Activated CD8-positive, alpha-beta memory T cell treated with anti-CD3 and anti-CD28 coated beads, Interleukin-2, amount 10 ng/mL, durations not matched to agents 7 days and 5 days (primary cell): ENCODE measurements around the gene CLDN14. TPM values are rescaled to one million over a fixed set of nuclear protein-coding genes. Genes with fewer than 3 reads are reported as not detected.

ENCODE experiments used
- ATAC-seq: fragments of 150-1000 bp; cut with Tn5 transposase; one replicate; pipeline ENCODE4 v1.10.0; 2021; ENCODE audit warnings: moderate library complexity
- CTCF ChIA-PET: fragments of 350-600 bp; sonication (Branson Sonifier 250); formaldehyde crosslinking; loops from one replicate; lab custom pipeline; 2021; ENCODE audit warnings: antibody characterized with exemption; lab: Charles Lee
- DNase-seq: peaks from one replicate; pipeline ENCODE4 v3.0.0-alpha.2; 2020
- H3K27ac Mint-ChIP-seq: one replicate; pipeline ENCODE4 v1.8.0; 2021; ENCODE audit warnings: mild to moderate bottlenecking, mixed read lengths
- H3K27me3 Mint-ChIP-seq: one replicate; pipeline ENCODE4 v1.8.0; 2021; ENCODE audit warnings: mixed read lengths
- H3K36me3 Mint-ChIP-seq: one replicate; pipeline ENCODE4 v1.8.0; 2021; ENCODE audit warnings: mild to moderate bottlenecking, mixed read lengths
- H3K4me1 Mint-ChIP-seq: one replicate; pipeline ENCODE4 v1.8.0; 2021; ENCODE audit warnings: mixed read lengths
- H3K4me3 Mint-ChIP-seq: one replicate; pipeline ENCODE4 v1.8.0; 2021; ENCODE audit warnings: mild to moderate bottlenecking, moderate library complexity, mixed read lengths
- H3K9me3 Mint-ChIP-seq: one replicate; pipeline ENCODE4 v1.8.0; 2022; ENCODE audit warnings: low read depth, mixed read lengths
- total RNA-seq, 2 experiments: library from RNA; stranded (reverse); gene quantifications; one replicate each; pipeline ENCODE4 v1.2.3, GENCODE V29; 2021

CLDN14 gene
- total RNA-seq, 2 experiments from 2014 or later, result not detected

DNA sequence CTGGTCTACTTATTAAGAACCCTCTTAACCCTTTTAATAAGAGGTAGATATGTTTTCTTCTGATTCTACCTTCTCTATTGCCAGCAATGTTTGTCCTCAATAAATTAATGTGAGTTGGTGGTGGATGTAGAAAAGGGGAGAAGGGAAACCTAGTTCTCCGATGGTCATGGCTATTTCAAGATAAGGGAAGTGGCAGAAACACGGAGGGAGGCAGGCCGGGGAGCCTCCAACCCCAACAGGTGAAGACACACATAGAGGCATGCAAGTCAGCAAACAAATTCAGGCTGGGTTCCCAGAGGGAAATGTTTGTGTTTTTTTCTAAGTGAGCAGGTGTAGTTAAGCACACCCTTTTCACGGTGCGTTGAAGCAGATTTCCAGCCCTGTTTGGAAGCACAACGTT lies 31.0 kb upstream of the CLDN14 start:
- H3K36me3 Mint-ChIP-seq, result no peaks in the 10 kb centered on the region
- H3K27ac Mint-ChIP-seq, result no peak overlapping the region
- CTCF ChIA-PET, result no interaction called here
- DNase-seq (no peak), ATAC-seq (no peak)
- H3K4me3 Mint-ChIP-seq, result no peak overlapping the region
- H3K9me3 Mint-ChIP-seq, result no peaks in the 10 kb centered on the region
- H3K4me1 Mint-ChIP-seq, result peaks cover 2% of the 10 kb centered on the region
- peaks cover 19% of the 10 kb centered on the region for H3K27me3 Mint-ChIP-seq

DNA sequence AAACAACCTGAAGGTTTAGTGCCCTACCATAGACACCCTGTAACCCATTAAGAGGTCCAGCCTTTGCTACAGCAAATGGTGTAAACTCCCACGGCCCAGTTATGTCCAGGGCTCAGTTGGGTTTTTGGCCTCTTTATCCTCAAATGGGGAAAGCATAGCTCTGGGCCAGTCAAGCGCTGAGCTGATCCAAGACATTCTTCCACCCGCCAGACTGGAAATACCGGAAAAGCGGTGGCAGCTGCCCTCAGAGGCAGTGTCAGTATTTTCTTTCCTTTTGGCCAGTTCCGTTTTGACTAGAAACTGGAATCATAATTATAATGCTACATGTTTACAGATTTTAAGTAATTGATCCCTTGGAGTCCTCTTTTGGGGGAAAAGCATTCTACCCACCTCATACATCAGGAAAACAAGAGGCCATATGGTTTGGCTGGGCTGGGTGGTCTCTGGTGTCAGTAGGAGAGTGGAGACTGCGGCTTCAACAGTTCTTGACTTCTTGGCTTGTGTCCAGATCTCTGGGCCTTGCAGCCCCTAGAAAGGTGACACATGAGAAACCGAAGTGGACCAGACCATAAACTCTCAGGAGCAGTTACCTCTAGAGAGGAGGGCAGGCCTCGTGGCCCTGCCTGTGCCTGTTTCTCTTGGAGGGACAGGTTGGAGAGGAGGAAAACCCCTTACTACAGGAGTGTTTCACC lies 30.2 kb upstream of the CLDN14 start:
- Mint-ChIP-seq H3K4me1 (peaks cover 2% of the 10 kb centered on the region), H3K36me3 (no peaks in the 10 kb centered on the region), H3K4me3 (no peak overlapping the region), H3K27me3 (peaks cover 21% of the 10 kb centered on the region), H3K9me3 (no peaks in the 10 kb centered on the region), H3K27ac (no peak overlapping the region)
- CTCF ChIA-PET, result no interaction called here
- DNase-seq (no peak), ATAC-seq (no peak)

DNA sequence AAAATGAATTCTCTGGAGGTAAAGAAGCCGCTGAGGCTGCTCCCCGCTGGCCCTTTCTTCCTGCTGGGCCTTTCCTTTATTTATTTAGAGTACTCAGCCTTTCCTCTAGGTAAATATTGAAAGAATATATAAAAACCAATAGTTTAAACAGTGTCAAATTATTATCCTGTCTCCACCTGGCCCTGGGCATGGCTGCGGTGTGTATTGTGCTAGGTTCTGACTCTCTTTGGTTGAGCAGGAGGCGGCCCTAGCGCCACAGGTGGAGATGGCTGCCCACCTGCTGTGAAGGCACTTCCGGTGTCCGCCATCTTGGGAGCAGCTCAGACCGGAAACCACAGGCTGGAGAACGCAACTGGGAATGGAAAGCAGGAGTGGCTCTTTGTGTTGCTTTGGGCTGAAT lies 29.0 kb upstream of the CLDN14 start:
- ATAC-seq (no peak), DNase-seq (no peak)
- peaks cover 29% of the 10 kb centered on the region for H3K27me3 Mint-ChIP-seq
- no peaks in the 10 kb centered on the region for H3K9me3 Mint-ChIP-seq
- no peak overlapping the region for H3K4me3 Mint-ChIP-seq
- no peak overlapping the region for H3K27ac Mint-ChIP-seq
- CTCF ChIA-PET, result no interaction called here
- peaks cover 2% of the 10 kb centered on the region for H3K4me1 Mint-ChIP-seq
- no peaks in the 10 kb centered on the region for H3K36me3 Mint-ChIP-seq

DNA sequence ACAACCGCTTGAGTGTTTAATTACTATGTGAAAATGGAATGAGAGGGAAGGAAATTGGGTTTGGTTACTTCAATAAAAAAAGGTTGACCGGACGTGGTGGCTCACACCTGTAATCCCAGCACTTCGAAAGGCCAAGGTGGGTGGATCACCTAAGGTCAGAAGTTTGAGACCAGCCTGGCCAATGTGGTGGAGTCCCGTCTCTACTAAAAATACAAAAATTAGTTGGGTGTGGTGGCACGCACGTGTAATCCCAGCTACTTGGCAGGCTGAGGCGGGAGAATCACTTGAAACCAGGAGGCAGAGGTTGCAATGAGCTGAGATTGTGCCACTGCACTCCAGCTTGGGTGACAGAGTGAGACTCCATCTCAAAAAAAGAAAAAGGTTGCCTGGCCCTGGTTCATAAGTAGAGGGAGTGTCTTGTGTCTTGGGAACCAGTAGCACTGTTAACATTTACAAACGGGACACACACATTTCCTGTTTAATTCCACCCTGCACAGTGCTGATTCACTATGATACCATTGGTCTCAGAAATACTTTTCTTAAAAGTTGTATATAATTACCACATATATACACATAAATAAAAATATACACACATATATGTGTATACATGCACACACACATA lies 27.6 kb upstream of the CLDN14 start:
- DNase-seq (no peak), ATAC-seq (no peak)
- H3K9me3 Mint-ChIP-seq, result no peaks in the 10 kb centered on the region
- no peak overlapping the region for H3K27ac Mint-ChIP-seq
- CTCF ChIA-PET, result no interaction called here
- H3K4me1 Mint-ChIP-seq, result peaks cover 2% of the 10 kb centered on the region
- H3K36me3 Mint-ChIP-seq, result no peaks in the 10 kb centered on the region
- H3K4me3 Mint-ChIP-seq, result no peak overlapping the region
- peaks cover 31% of the 10 kb centered on the region for H3K27me3 Mint-ChIP-seq

DNA sequence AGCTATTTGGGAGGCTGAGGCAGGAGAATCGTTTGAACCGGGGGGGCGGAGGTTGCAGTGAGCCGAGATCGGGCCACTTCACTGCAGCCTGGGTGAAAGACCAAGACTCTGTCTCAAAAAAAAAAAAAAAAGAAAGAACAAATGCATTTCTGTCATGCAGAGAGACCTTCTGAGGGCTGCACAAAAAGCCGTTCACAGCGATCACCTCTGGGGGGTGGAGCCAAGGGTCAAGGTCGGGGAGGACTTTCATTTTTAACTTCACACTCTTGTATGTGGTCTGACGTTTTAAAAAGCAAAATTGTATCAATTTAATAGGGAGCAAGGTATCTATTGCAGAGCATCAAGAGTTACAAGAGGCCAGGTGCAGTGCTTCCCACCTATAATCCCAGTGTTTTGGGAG lies 26.6 kb upstream of the CLDN14 start:
- Mint-ChIP-seq H3K4me3 (no peak overlapping the region), H3K4me1 (peaks cover 1% of the 10 kb centered on the region), H3K36me3 (no peaks in the 10 kb centered on the region), H3K27ac (no peak overlapping the region), H3K27me3 (peaks cover 24% of the 10 kb centered on the region), H3K9me3 (no peaks in the 10 kb centered on the region)
- CTCF ChIA-PET, result no interaction called here
- DNase-seq (no peak), ATAC-seq (no peak)

DNA sequence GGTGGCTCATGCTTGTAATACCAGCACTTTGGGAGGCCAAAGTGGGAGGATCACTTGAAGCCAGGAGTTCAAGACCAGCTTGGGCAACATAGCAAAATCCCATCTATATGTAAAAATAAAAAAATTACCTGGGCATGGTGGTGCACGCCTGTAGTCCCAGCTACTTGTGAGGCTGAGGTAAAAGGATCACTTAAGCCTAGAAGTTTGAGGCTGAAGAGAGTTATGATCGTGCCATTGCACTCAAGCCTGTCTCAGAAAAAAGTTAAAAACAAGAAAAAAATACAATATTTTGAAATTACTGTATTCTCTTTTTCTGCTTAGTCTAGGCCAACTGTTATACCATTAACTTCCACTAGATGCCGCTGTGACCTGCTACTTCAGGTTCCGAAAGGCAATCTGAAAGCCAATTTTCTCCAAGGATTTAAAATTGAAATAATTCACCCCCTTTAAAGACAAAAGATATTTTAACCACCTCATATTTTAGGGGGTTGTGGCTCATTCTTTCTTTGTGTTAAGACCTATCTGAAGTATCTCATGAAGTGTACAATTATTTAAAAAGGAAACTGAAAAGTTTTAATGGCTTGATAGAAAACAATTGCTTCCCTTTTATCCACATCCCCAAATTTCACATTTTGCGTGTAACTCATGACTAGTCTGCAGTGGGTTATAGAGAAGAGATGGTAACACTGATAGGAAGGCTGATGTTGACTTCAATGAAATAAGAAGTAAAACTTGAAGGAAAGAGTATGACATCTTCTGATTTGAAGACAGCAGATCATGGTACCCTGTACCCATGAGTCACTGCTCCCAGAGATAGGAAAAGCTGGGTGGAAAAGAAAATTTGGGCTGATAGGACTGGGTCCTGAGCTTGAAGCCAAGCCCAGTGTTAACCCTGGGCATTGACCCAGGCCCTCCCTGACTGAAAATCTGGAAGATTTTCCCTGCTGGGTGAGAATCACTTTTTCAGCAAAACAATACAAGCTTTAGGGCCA lies 24.4 kb upstream of the CLDN14 start:
- no peak overlapping the region for H3K4me3 Mint-ChIP-seq
- CTCF ChIA-PET, result interaction anchor here (0.6 to 2.3 kb wide), 11 partner anchors 9 to 452 kb away, joined by 3 to 8 read pairs (median 3); no protein-coding TSS in a partner anchor
- ATAC-seq (no peak), DNase-seq (peak; percentile 52)
- no peak overlapping the region for H3K27ac Mint-ChIP-seq
- no peaks in the 10 kb centered on the region for H3K36me3 Mint-ChIP-seq
- H3K4me1 Mint-ChIP-seq, result no peaks in the 10 kb centered on the region
- H3K9me3 Mint-ChIP-seq, result no peaks in the 10 kb centered on the region
- H3K27me3 Mint-ChIP-seq, result peaks cover 17% of the 10 kb centered on the region

DNA sequence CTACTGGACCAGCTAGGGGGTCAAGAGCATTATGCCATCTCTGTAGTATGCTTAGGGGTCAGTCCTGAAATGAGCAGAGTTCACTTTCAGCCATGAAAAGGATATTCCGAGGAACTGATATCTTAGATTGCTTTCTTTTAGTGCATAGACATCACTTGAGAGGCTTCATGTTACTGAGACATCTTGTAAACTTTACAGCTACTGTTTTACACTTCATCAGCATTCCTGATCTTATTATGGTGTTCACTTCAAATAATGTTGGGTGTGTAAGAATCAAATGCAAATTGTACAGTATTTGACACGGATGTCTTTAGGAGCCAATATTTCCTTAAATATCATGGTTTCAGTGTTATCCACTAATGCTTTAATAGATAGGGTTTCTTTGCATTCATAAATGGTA lies 22.4 kb upstream of the CLDN14 start:
- no peaks in the 10 kb centered on the region for H3K4me1 Mint-ChIP-seq
- CTCF ChIA-PET, result interaction anchor here (2.3 kb wide), 1 partner anchor 128 kb away, joined by 8 read pairs; no protein-coding TSS in a partner anchor

DNA sequence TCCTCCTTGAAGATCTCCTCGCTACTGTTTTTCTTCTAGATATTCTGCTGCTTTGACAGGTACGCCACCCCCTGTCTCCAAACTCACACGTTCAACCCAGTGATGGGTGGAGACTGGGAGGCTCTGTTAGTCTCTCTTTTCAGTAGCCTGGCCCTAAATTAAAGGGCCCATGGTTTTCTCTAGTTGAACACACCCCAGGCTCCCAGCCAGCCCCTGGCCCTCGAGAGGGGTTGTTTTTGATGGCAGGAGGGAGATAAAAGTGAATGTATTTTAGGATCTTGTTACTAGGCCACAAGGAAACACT lies 21.6 kb upstream of the CLDN14 start:
- Mint-ChIP-seq H3K4me3 (no peak overlapping the region), H3K36me3 (no peaks in the 10 kb centered on the region)

More for the DNA sequence above, 22.4 kb upstream of the CLDN14 start:
- no peak for ATAC-seq
- Mint-ChIP-seq H3K4me3 (no peak overlapping the region), H3K27me3 (peaks cover 17% of the 10 kb centered on the region), H3K9me3 (no peaks in the 10 kb centered on the region), H3K36me3 (no peaks in the 10 kb centered on the region), H3K27ac (no peak overlapping the region)
- DNase-seq, result no peak

DNA sequence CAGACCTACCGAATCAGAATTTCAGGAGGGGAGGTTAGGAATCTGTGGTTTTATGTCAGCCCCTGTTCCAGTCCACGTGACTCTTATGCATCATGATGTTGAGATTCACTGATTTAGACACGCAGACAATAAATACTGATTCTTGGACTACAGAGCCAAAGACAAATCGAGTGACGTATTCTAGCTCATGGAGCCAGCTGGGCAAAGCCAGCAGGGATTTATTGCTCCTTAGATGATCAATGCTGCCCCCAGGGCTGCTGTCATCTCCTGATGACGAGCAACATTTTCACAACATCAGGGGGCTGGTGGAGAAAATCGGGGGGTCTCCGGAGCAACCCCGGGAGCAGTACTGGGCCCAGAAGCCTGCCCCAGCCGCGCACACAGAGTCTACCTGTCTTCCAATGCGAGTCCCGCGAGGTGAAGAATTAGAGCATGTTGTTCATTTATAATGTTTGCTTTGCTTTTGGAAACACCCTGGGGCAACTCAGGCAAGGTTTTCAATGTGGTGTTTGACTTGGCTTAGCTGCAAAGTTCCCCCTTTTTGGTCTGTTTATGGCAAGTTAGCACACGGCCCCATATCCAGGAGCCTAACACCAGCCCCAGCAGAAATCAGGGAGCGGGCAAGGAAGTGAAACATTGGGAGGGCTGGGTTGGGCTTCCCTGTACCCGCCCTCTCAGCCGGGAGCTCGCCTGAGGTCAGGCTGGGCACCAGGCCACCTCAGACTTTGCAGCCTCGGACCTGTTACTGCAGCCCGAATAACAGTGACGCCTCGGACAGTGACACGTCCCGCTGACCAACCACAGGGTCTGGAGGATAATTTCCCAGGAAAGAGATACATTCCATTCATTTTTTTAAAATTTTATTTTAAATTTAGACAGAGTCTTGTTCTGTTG lies 19.9 kb upstream of the CLDN14 start:
- H3K27ac Mint-ChIP-seq, result no peak overlapping the region
- peaks cover 3% of the 10 kb centered on the region for H3K9me3 Mint-ChIP-seq
- H3K4me1 Mint-ChIP-seq, result no peaks in the 10 kb centered on the region
- H3K27me3 Mint-ChIP-seq, result peaks cover 8% of the 10 kb centered on the region
- CTCF ChIA-PET, result no interaction called here
- no peaks in the 10 kb centered on the region for H3K36me3 Mint-ChIP-seq
- ATAC-seq (no peak), DNase-seq (no peak)
- no peak overlapping the region for H3K4me3 Mint-ChIP-seq

More for the DNA sequence above, 21.6 kb upstream of the CLDN14 start:
- Mint-ChIP-seq H3K27ac (no peak overlapping the region), H3K9me3 (no peaks in the 10 kb centered on the region), H3K4me1 (no peaks in the 10 kb centered on the region), H3K27me3 (peaks cover 14% of the 10 kb centered on the region)
- CTCF ChIA-PET, result no interaction called here
- no peak for DNase-seq
- no peak for ATAC-seq

DNA sequence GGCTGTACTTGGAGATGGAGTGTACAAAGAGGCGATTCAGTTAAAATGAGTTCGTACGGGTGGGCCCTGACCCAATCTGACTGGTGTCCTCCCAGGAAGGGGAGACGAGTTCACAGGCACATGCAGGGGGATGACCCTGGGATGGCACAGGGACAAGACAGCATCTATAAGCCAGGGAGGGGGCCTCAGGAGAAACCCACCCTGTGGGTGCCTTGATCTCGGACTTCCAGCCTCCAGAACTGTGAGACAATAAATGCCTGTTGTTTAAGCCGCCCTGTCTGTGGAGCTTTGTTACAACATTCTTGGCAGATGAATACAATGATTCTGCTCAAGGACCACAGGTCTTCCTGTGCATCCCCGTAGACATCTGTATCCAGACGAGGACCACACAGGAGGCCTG lies 14.6 kb upstream of the CLDN14 start:
- Mint-ChIP-seq H3K36me3 (no peaks in the 10 kb centered on the region), H3K9me3 (peaks cover 3% of the 10 kb centered on the region), H3K27me3 (peaks cover 2% of the 10 kb centered on the region), H3K4me1 (no peaks in the 10 kb centered on the region), H3K4me3 (no peak overlapping the region), H3K27ac (no peak overlapping the region)
- ATAC-seq, result no peak
- CTCF ChIA-PET, result no interaction called here
- no peak for DNase-seq

DNA sequence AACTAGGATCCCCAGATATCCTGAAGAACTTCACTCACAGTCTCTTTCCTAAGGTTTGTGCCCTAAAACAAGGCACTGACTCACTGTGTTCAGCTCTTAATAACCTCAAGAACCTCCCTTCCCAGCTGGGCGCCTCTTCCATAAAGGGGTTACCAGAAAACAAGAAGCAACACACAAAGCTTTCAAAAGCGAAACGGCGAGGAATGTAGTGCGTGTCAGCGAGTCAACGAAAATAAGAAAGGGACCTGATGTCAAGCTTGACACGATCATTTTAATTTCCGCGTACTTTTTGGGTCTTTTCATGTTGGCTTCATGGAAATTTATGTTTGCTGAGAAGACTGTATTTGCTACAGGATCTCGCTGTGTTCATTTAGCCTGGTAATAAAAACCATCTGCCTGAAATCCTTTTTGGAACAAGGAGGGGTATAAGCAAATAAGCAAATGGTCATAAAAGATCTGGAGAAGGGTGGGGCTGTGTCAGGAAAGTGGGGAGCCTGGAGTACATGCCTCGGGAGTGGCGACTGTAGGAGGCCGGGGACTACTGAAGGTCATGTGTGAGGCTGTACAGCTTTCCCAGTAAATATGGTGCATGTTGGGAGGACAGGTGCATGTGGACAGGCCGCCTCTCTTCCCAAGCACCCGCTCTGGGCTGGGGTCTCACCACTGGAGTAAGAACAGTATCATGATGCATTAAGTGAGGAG lies 11.4 kb upstream of the CLDN14 start:
- Mint-ChIP-seq H3K4me1 (no peaks in the 10 kb centered on the region), H3K27me3 (peaks cover 2% of the 10 kb centered on the region), H3K9me3 (peaks cover 3% of the 10 kb centered on the region), H3K36me3 (no peaks in the 10 kb centered on the region), H3K4me3 (no peak overlapping the region), H3K27ac (no peak overlapping the region)
- CTCF ChIA-PET, result no interaction called here
- DNase-seq (no peak), ATAC-seq (no peak)

DNA sequence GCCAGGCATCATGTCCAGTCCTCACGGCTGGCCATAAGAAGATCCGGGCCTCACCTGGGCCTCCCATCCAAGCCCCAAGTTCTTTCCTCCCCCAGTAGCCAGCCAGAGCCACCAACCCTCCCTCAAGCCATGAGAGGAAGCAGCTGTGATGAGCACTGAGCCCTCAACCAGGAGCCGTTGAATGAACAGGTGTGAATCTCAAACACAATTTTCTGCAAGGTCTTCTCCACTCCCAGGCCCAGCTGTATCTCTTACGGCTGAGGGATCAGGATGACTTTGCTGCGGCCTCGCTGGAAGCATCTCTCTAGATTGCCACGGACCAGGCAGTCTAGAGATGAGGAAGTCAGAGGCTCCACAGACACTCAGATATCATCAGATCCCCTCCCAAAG lies 9.8 kb upstream of the CLDN14 start:
- Mint-ChIP-seq H3K4me1 (no peaks in the 10 kb centered on the region), H3K9me3 (no peaks in the 10 kb centered on the region), H3K27me3 (peaks cover 2% of the 10 kb centered on the region), H3K36me3 (no peaks in the 10 kb centered on the region), H3K4me3 (no peak overlapping the region), H3K27ac (no peak overlapping the region)
- CTCF ChIA-PET, result no interaction called here
- ATAC-seq (no peak), DNase-seq (no peak)
